Activated CD4-positive, alpha-beta memory T cell treated with anti-CD3 and anti-CD28 coated beads for 36 hours (primary cell): Measurements from ENCODE around the gene ARHGAP15. TPM values are rescaled to one million over a fixed set of nuclear protein-coding genes. Genes with fewer than 3 reads are reported as not detected.

Experiments
- CTCF ChIA-PET: fragments of 350-600 bp; sonication (Branson Sonifier 250); formaldehyde crosslinking; loops from one replicate; lab custom pipeline; 2021; ENCODE audit warnings: antibody characterized with exemption, inconsistent platforms; lab: Charles Lee
- POLR2A ChIA-PET: fragments of 350-600 bp; sonication (Branson Sonifier 250); formaldehyde crosslinking; loops from one replicate; lab custom pipeline; 2021; ENCODE audit warnings: antibody characterized with exemption; lab: Charles Lee
- DNase-seq: peaks from one replicate; pipeline ENCODE4 v3.0.0-alpha.2; 2020
- H3K27ac Mint-ChIP-seq: one replicate; pipeline ENCODE4 v1.8.0; 2021; ENCODE audit warnings: mixed read lengths
- H3K27me3 Mint-ChIP-seq: one replicate; pipeline ENCODE4 v1.8.0; 2021; ENCODE audit warnings: mixed read lengths
- H3K36me3 Mint-ChIP-seq: one replicate; pipeline ENCODE4 v1.8.0; 2021; ENCODE audit warnings: mixed read lengths
- H3K4me1 Mint-ChIP-seq: one replicate; pipeline ENCODE4 v1.8.0; 2021; ENCODE audit warnings: low read depth, mixed read lengths
- H3K4me3 Mint-ChIP-seq: one replicate; pipeline ENCODE4 v1.8.0; 2021; ENCODE audit warnings: mild to moderate bottlenecking, mixed read lengths
- H3K9me3 Mint-ChIP-seq: one replicate; pipeline ENCODE4 v1.8.0; 2021; ENCODE audit warnings: mixed read lengths
- intact Hi-C: fragments of 100-400 bp; cut with micrococcal nuclease; formaldehyde crosslinking; loops from one replicate; pipeline ENCODE4 v1.15.1; 2023
- total RNA-seq, 2 experiments: library from RNA; stranded (reverse); gene quantifications; one replicate each; pipeline ENCODE4 v1.2.3, GENCODE V29; 2021

The ARHGAP15 gene
- total RNA-seq, 2 experiments from 2014 or later = 70.2 to 71.2 TPM

DNA sequence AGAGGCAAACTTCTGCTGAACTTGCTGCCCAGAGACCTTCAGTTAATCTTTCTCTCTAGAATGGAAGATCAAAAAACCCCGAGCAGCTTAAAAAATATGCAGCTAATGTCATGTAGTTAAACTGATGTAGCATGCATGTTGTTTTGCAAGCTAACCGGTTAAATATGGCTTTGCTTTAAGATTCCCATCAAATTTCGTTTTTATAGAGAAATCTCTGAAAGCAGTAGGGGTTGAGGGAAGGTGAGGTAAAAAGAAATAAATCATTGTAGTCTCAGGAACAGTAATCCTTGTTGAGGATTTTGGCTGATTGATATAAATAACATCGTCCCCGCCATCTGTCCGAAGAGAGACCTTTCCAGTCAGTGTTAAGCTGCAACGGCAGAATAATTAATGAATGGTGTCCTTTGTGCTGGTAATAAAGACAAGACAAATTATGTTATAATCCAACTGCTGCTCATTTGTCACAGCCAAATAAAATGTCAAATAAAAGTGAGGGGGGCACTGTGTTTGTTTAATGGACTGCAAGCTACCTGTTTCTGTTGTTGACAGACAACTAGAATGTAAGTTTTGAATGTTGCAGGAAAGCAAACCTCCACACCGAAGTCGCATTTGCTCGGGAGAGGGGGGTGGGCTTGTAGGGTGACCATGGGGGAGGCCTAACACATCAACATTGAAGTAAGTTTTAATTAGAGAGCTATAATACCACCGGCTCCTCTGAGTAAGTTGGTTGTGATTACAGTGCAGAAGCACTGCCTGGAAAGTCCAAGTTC lies 555.5 kb downstream of the ARHGAP15 start:
- no peak for DNase-seq
- Mint-ChIP-seq H3K9me3 (no peaks in the 10 kb centered on the region), H3K36me3 (peaks cover 2% of the 10 kb centered on the region), H3K27me3 (no peaks in the 10 kb centered on the region), H3K27ac (no peak overlapping the region), H3K4me3 (no peak overlapping the region), H3K4me1 (peaks cover 29% of the 10 kb centered on the region)
- POLR2A ChIA-PET = no interaction called here
- intact Hi-C loops = no loop called here
- CTCF ChIA-PET = interaction anchor here (0.9 to 1.2 kb wide), 3 partner anchors 10 to 308 kb away, joined by 3 read pairs; no protein-coding TSS in a partner anchor

DNA sequence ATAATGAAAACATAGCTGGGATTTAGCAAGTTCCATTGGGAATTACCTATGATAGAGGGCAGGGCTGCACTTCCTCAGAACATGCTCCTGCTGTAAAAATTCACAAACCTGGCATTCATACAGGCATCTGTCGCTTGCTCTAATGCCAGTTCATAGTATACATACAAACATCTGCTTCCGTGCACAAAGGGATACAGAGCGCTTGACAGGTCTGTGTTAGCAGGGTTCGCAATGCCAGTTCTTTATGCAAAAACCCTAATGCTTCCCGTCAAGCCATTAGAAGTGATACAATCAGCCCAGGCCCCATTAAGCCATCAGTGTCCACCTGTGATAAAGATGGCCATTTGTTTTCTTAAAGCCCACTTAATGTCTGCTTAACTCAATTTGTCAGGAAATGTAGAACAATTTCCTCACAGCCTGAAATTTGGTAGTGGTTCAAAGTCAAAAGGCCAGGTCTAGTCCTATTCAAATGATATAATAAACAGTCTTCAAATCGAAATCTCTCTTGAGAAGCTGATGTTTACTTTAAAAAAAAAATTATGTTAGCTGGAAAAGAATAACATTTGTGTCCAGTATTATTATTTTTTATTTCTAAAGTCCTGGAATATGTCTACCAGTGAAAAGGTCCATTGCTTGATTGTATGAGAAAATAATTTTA lies 556.3 kb downstream of the ARHGAP15 start:
- DNase-seq = no peak
- intact Hi-C loops = no loop called here
- Mint-ChIP-seq H3K27me3 (no peaks in the 10 kb centered on the region), H3K36me3 (peaks cover 2% of the 10 kb centered on the region), H3K9me3 (no peaks in the 10 kb centered on the region), H3K27ac (no peak overlapping the region), H3K4me3 (no peak overlapping the region), H3K4me1 (peaks cover 36% of the 10 kb centered on the region)
- POLR2A ChIA-PET = no interaction called here
- CTCF ChIA-PET = interaction anchor here (0.7 to 2.0 kb wide), 4 partner anchors 9 to 308 kb away, joined by 3 to 6 read pairs (median 3); no protein-coding TSS in a partner anchor

DNA sequence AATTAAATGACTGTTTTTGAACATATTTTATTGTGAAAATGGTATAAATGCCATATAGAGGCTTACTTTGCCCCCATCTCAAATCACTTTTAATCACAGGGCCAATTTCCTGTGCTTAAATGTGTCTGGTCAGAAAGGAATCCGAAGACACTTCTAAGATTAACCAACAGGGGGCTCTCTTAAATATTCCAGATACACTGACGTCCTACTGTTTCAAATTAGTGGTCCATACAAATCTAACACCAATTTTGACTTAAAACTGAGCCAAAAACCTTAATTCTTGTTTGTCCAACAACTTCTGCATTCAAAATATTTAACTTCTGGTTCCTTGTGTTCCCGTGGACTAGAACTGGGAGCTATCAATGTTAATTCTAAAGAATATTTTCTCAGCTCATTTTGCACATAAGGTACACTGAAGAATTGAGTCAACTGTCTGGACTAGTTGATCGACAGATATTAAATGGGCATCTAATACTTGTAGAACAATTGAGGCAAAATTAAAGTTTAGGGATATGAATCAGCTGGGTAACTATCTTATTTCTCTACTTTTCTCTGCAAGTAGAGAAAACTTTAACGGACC lies 557.5 kb downstream of the ARHGAP15 start:
- H3K27me3 Mint-ChIP-seq = no peaks in the 10 kb centered on the region
- no peak overlapping the region for H3K27ac Mint-ChIP-seq
- H3K9me3 Mint-ChIP-seq = no peaks in the 10 kb centered on the region
- H3K4me1 Mint-ChIP-seq = peaks cover 44% of the 10 kb centered on the region
- intact Hi-C loops = no loop called here
- H3K4me3 Mint-ChIP-seq = no peak overlapping the region
- CTCF ChIA-PET = interaction anchor here (0.7 to 2.0 kb wide), 8 partner anchors 8 to 1105 kb away, joined by 3 to 6 read pairs (median 3); no protein-coding TSS in a partner anchor
- DNase-seq = no peak
- POLR2A ChIA-PET = no interaction called here
- H3K36me3 Mint-ChIP-seq = peaks cover 5% of the 10 kb centered on the region

DNA sequence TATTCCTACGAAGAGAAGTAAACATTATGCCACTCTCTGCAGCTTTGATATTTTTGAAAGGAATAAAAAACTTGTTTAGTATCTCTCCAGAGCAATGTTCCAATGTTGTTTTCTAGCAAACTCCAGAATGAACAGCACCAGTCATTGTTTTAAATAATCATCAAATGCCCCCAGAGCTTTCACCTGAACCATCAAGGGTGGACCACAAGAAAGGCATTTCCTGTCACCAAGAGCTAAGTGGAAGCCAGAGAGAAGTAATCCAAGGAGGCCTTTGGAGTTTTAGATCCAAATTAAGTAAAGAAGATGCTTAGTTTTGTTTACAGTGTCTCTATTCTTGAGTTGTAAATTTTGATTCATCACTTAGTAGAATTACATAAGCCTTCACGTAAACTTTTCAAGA lies 559.0 kb downstream of the ARHGAP15 start:
- Mint-ChIP-seq H3K27ac (no peak overlapping the region), H3K27me3 (no peaks in the 10 kb centered on the region), H3K4me1 (peaks cover 51% of the 10 kb centered on the region), H3K9me3 (no peaks in the 10 kb centered on the region), H3K4me3 (no peak overlapping the region), H3K36me3 (peaks cover 13% of the 10 kb centered on the region)
- no peak for DNase-seq
- ChIA-PET POLR2A (interaction anchor here (0.6 kb wide), 1 partner anchor 643 kb away, joined by 4 read pairs; no protein-coding TSS in a partner anchor), CTCF (interaction anchor here (0.6 kb wide), 2 partner anchors 243 to 275 kb away, joined by 3 read pairs; no protein-coding TSS in a partner anchor)
- intact Hi-C loops = no loop called here

DNA sequence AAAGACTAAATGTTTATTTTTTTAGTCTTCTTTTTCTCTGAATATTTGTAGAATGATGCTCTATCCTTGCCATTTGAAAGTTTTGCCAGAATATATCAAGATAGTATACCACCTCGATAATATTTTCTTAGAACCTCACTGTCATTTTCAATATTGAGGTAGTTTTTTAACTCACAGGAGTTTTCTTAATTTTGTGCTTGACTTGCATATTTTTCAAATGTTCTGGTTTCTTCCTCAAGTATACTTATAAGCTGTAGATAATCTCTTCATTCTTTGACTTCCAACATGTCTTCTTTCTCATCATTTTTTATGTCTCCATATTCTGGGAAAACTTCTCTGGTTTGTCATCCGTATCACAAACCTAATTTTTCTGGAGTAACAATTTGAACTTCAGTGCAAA lies 559.6 kb downstream of the ARHGAP15 start:
- H3K9me3 Mint-ChIP-seq = no peaks in the 10 kb centered on the region
- no peaks in the 10 kb centered on the region for H3K27me3 Mint-ChIP-seq
- no peak for DNase-seq
- POLR2A ChIA-PET = interaction anchor here (1.5 kb wide), 1 partner anchor 15 kb away, joined by 3 read pairs; no protein-coding TSS in a partner anchor
- intact Hi-C loops = no loop called here
- peaks cover 51% of the 10 kb centered on the region for H3K4me1 Mint-ChIP-seq
- CTCF ChIA-PET = interaction anchor here (0.6 to 0.9 kb wide), 2 partner anchors 114 to 275 kb away, joined by 3 read pairs; no protein-coding TSS in a partner anchor
- H3K36me3 Mint-ChIP-seq = peaks cover 13% of the 10 kb centered on the region
- H3K4me3 Mint-ChIP-seq = no peak overlapping the region
- H3K27ac Mint-ChIP-seq = no peak overlapping the region

DNA sequence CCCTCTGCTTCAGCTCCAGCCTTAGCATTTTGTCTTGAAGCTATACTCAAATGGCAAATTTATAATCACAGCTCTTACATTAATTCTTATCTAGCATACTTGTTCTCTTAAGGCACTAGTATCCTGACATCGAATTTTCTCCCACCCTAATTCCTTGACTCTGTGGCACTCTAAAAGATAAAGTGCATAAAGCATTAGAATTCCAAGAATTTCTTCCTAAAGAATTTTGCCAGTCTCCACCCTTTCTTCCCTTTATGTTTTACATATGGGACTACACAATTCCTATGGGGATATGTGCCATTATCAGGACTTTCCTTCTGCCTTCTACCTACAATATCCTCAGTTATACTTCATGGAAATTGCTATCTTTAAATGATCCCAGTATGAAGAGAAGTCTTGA lies 560.3 kb downstream of the ARHGAP15 start:
- Mint-ChIP-seq H3K4me1 (peaks cover 57% of the 10 kb centered on the region), H3K36me3 (peaks cover 13% of the 10 kb centered on the region), H3K9me3 (no peaks in the 10 kb centered on the region), H3K27ac (no peak overlapping the region), H3K27me3 (no peaks in the 10 kb centered on the region), H3K4me3 (no peak overlapping the region)
- intact Hi-C loops = no loop called here
- CTCF ChIA-PET = interaction anchor here (0.7 to 1.0 kb wide), 4 partner anchors 8 to 214 kb away, joined by 3 read pairs; no protein-coding TSS in a partner anchor
- POLR2A ChIA-PET = interaction anchor here (1.4 to 1.5 kb wide), 2 partner anchors 9 to 14 kb away, joined by 3 to 7 read pairs; no protein-coding TSS in a partner anchor
- DNase-seq = no peak

DNA sequence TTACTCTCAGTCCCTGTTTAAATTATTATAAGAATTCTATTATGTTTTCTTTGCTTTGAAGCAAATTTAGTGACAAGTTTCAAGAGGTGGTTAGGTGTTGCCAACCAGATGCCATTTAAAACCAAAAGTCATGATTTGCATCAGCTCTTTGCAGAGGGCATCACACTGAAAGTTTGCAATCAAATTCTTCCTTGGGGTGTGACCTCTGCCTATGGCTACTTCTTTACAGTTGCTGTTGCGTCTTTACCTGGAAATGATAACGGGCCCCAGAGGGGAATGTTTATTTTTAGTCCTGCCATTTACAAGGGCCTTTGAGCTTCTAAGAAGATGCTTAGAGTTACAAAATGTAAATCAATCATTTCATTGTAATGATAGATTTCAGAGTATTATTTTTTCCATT lies 561.0 kb downstream of the ARHGAP15 start:
- Mint-ChIP-seq H3K4me3 (no peak overlapping the region), H3K4me1 (peaks cover 60% of the 10 kb centered on the region), H3K9me3 (no peaks in the 10 kb centered on the region), H3K36me3 (peaks cover 13% of the 10 kb centered on the region), H3K27ac (no peak overlapping the region), H3K27me3 (no peaks in the 10 kb centered on the region)
- ChIA-PET CTCF (interaction anchor here (0.9 to 1.0 kb wide), 2 partner anchors 9 to 109 kb away, joined by 3 read pairs; no protein-coding TSS in a partner anchor), POLR2A (interaction anchor here (1.4 to 1.5 kb wide), 2 partner anchors 8 to 14 kb away, joined by 3 to 7 read pairs; no protein-coding TSS in a partner anchor)
- intact Hi-C loops = loop anchor here (2.0 kb wide), 1 partner anchor 113 kb away; no protein-coding TSS in a partner anchor
- DNase-seq = no peak

DNA sequence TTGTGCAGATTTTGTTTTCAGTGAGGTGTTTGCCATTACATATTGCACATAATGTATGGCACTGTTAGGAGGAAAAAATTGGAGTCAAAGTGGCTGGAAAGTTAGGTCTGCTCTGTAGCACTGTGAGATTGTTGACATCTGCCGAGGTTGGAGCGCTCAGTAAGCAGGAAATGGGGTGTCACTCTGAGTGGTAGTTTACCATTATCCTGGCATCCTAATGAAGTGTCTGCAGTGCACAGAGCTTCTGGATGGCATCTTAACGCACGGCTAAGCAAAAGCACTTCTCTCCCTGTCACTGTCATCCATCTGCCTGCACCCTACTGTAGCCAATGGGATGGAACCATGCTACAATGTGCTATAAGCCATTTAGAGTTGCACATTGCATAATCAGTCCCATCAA lies 561.9 kb downstream of the ARHGAP15 start:
- POLR2A ChIA-PET = interaction anchor here (1.4 kb wide), 1 partner anchor 8 kb away, joined by 7 read pairs; no protein-coding TSS in a partner anchor
- Mint-ChIP-seq H3K27ac (peak overlapping the region; percentile 28), H3K4me1 (peaks cover 66% of the 10 kb centered on the region), H3K4me3 (no peak overlapping the region), H3K9me3 (no peaks in the 10 kb centered on the region), H3K36me3 (peaks cover 13% of the 10 kb centered on the region), H3K27me3 (no peaks in the 10 kb centered on the region)
- DNase-seq = no peak
- intact Hi-C loops = loop anchor here (2.0 kb wide), 1 partner anchor 112 kb away; no protein-coding TSS in a partner anchor
- CTCF ChIA-PET = no interaction called here

DNA sequence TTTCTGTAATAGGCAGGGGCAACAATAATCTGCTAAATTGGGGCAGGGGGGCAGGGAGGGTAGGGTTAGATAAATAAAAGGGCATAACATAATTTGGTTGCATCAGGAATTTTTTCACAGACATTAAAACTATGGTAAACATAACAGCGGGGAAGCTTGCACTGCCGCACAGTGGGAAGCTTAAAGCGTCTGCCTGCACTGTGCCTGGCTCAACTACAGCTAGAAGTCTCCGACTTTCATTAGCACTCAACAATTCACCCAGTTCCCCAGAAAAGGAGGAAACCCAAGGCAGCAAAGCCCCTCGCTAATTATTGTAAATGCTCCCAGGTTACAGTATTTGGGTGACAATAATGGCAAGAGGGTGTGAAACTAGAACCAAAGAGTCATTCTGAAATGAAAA lies 562.9 kb downstream of the ARHGAP15 start:
- peaks cover 69% of the 10 kb centered on the region for H3K4me1 Mint-ChIP-seq

DNA sequence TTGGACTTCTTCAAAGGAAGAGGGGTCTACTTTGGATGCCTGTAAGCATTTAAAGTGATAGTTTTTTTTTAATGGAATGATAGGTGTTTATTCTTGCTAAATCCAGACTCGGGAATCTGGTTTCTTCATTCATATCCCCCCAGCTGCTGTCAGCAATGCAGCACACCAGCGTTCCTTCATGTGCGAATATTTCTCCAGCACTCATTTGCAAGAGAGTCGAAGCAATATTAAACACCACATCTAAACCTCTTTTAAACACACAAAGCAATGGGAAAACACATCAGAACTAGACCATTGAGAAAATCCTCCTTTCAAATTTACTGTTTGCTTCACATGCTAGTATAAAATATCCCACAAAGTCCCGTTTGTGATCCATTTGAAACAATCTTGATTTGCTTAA lies 563.7 kb downstream of the ARHGAP15 start:
- intact Hi-C loops = no loop called here
- H3K4me3 Mint-ChIP-seq = no peak overlapping the region
- ChIA-PET POLR2A (no interaction called here), CTCF (no interaction called here)
- peaks cover 13% of the 10 kb centered on the region for H3K36me3 Mint-ChIP-seq
- H3K9me3 Mint-ChIP-seq = no peaks in the 10 kb centered on the region
- DNase-seq = no peak
- H3K27me3 Mint-ChIP-seq = no peaks in the 10 kb centered on the region
- H3K4me1 Mint-ChIP-seq = peaks cover 76% of the 10 kb centered on the region
- no peak overlapping the region for H3K27ac Mint-ChIP-seq

More for the DNA sequence above, 562.9 kb downstream of the ARHGAP15 start:
- CTCF ChIA-PET = no interaction called here
- Mint-ChIP-seq H3K27me3 (no peaks in the 10 kb centered on the region), H3K4me3 (no peak overlapping the region), H3K27ac (no peak overlapping the region), H3K9me3 (no peaks in the 10 kb centered on the region), H3K36me3 (peaks cover 13% of the 10 kb centered on the region)
- intact Hi-C loops = no loop called here
- no peak for DNase-seq
- POLR2A ChIA-PET = no interaction called here

DNA sequence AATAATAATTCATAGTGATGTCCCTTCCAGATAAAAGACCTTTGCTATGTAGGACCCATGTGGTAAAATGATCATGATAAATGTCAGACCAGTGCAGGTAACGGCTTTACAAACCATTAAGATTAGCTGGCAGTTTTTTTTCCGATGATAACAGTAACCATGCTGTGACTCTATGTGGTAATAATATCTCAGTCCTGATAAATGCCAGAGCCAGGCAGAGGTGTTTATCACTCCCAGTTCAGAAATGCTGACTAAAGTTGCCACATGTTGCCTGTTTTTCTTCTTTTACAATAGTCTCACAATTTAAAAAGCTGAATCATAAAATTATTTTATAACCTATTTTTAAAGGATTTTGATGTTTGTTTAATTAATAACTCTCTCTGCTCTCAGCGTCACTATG lies 565.1 kb downstream of the ARHGAP15 start:
- ChIA-PET CTCF (interaction anchor here (1.6 kb wide), 1 partner anchor 9 kb away, joined by 3 read pairs; no protein-coding TSS in a partner anchor), POLR2A (no interaction called here)
- Mint-ChIP-seq H3K9me3 (no peaks in the 10 kb centered on the region), H3K4me3 (no peak overlapping the region), H3K27me3 (no peaks in the 10 kb centered on the region), H3K4me1 (peaks cover 76% of the 10 kb centered on the region), H3K36me3 (peaks cover 11% of the 10 kb centered on the region), H3K27ac (peak overlapping the region; percentile 46)
- DNase-seq = no peak
- intact Hi-C loops = no loop called here
